Ascending aorta (tissue), 2 donors: Measurements from ENCODE around the gene PDCD6IP. TPM values are rescaled to one million over a fixed set of nuclear protein-coding genes. Genes with fewer than 3 reads are reported as not detected.
"Not testable (repeated sequence)": the region's sequence is repeated elsewhere in the genome, so short reads cannot be mapped to it uniquely, and the experiment has no call there.

ENCODE experiments used
- DNase-seq, 2 donors: peaks; one replicate each; pipeline ENCODE4 v3.0.0-alpha.2; 2019; ENCODE audit warnings: low spot score in 2 of 2
- H3K27ac ChIP-seq, 2 donors: fragments of 200-600 bp; sonication (generic); one replicate each; pipeline ENCODE4 v1.5.1; 2016 to 2017; ENCODE audit warnings: mild to moderate bottlenecking in 1 of 2
- H3K27me3 ChIP-seq: fragments of 200-600 bp; sonication (generic); one replicate; pipeline ENCODE4 v1.5.1; 2017
- H3K36me3 ChIP-seq, 2 donors: fragments of 200-600 bp; sonication (generic); one replicate each; pipeline ENCODE4 v1.5.1; 2016
- H3K4me1 ChIP-seq, 2 donors: fragments of 200-600 bp; sonication (generic); one replicate each; pipeline ENCODE4 v1.5.1; 2016 to 2017; ENCODE audit warnings: mild to moderate bottlenecking in 1 of 2
- H3K4me3 ChIP-seq, 2 donors: fragments of 200-600 bp; sonication (generic); one replicate each; pipeline ENCODE4 v1.5.1; 2016 to 2017; ENCODE audit warnings: mild to moderate bottlenecking in 1 of 2
- H3K9me3 ChIP-seq, 2 donors: fragments of 200-600 bp; sonication (generic); one replicate each; pipeline ENCODE4 v1.5.1; 2016
- CTCF ChIP-seq, 3 experiments: fragments of 200-600 bp in 2 of 3; fragments of 450-650 bp in 1 of 3; sonication (generic) in 2 of 3; IDR thresholded peaks; one replicate each; pipeline ENCODE4 v1.5.1; 2016 to 2019; ENCODE audit warnings: antibody characterized with exemption in 3 of 3, mild to moderate bottlenecking in 1 of 3, moderate library complexity in 1 of 3
- intact Hi-C: fragments of 100-400 bp; cut with DNase I; formaldehyde crosslinking; loops from one replicate; pipeline ENCODE4 v1.15.1; 2023
- total RNA-seq: library from RNA; depleted of rRNA; stranded (reverse); fragments of >200 nt; gene quantifications from one replicate; pipeline ENCODE4 v1.1.0, GENCODE V29; 2016

The PDCD6IP gene
- total RNA-seq, 1 donor from 2014 or later = 347 TPM

GRCh38 chr3:33779751-33780150 is 18.7 kb upstream of the PDCD6IP start:
- Histone ChIP-seq H3K4me3 (no peak overlapping the region), H3K27me3 (no peaks in the 10 kb centered on the region), H3K27ac (no peak overlapping the region), H3K36me3 (no peaks in the 10 kb centered on the region), H3K4me1 (no peaks in the 10 kb centered on the region), H3K9me3 (no peaks in the 10 kb centered on the region)
- intact Hi-C loops = no loop called here
- DNase-seq = no peak
- no peak for TF ChIP-seq CTCF (IDR thresholded peaks at IDR 0.05)

GRCh38 chr3:33781413-33781812 is 17.0 kb upstream of the PDCD6IP start:
- intact Hi-C loops, H3K27ac ChIP-seq, H3K4me1 ChIP-seq, H3K27me3 ChIP-seq, DNase-seq, H3K4me3 ChIP-seq, H3K36me3 ChIP-seq, H3K9me3 ChIP-seq: not testable (repeated sequence)

- H3K27ac ChIP-seq = no peak overlapping the region
- H3K4me1 ChIP-seq = peaks cover 0 to 5% of the 10 kb centered on the region in 2 donors
- no peaks in the 10 kb centered on the region for H3K9me3 ChIP-seq
- intact Hi-C loops = loop anchor here (1.0 to 2.0 kb wide), 2 partner anchors 70 to 150 kb away; no protein-coding TSS in a partner anchor
- H3K27me3 ChIP-seq = no peaks in the 10 kb centered on the region
- DNase-seq = no peak
- no peaks in the 10 kb centered on the region for H3K36me3 ChIP-seq
- H3K4me3 ChIP-seq = peak overlapping the region; percentile 45 to 57
- TF ChIP-seq CTCF (IDR thresholded peaks at IDR 0.05) = no peak
Observed at GRCh38 chr3:33786565-33787327, 11.7 kb upstream of the PDCD6IP start.

GRCh38 chr3:33787328-33788009 is 11.0 kb upstream of the PDCD6IP start:
- H3K4me1 ChIP-seq = peaks cover 0 to 5% of the 10 kb centered on the region in 2 donors
- DNase-seq = peak; percentile 25 to 80
- intact Hi-C loops = loop anchor here (1.0 to 2.0 kb wide), 2 partner anchors 71 to 151 kb away; no protein-coding TSS in a partner anchor
- H3K36me3 ChIP-seq = no peaks in the 10 kb centered on the region
- peak; percentile 52 to 85 (median 83) for TF ChIP-seq CTCF (IDR thresholded peaks at IDR 0.05)
- no peaks in the 10 kb centered on the region for H3K27me3 ChIP-seq
- no peak overlapping the region for H3K27ac ChIP-seq
- no peaks in the 10 kb centered on the region for H3K9me3 ChIP-seq
- H3K4me3 ChIP-seq = peak overlapping the region; percentile 45 to 57

GRCh38 chr3:33789183-33789954 is 9.1 kb upstream of the PDCD6IP start:
- Histone ChIP-seq H3K27me3 (no peaks in the 10 kb centered on the region), H3K27ac (no peak overlapping the region), H3K4me3 (no peak overlapping the region), H3K9me3 (no peaks in the 10 kb centered on the region), H3K4me1 (peaks cover 0 to 5% of the 10 kb centered on the region in 2 donors), H3K36me3 (no peaks in the 10 kb centered on the region)
- TF ChIP-seq CTCF (IDR thresholded peaks at IDR 0.05) = no peak
- no peak for DNase-seq
- intact Hi-C loops = no loop called here
